ENCODE data around the gene FAM193B. TPM values are rescaled to one million over a fixed set of nuclear protein-coding genes. Genes with fewer than 3 reads are reported as not detected.
A peak's percentile ranks its signal among the peaks of the same experiment; 100 is the strongest.

FAM193B gene
- polyA plus RNA-seq, 1 of the 3 experiments (the other 2 are of a cell fraction) = 48.1 TPM

DNA sequence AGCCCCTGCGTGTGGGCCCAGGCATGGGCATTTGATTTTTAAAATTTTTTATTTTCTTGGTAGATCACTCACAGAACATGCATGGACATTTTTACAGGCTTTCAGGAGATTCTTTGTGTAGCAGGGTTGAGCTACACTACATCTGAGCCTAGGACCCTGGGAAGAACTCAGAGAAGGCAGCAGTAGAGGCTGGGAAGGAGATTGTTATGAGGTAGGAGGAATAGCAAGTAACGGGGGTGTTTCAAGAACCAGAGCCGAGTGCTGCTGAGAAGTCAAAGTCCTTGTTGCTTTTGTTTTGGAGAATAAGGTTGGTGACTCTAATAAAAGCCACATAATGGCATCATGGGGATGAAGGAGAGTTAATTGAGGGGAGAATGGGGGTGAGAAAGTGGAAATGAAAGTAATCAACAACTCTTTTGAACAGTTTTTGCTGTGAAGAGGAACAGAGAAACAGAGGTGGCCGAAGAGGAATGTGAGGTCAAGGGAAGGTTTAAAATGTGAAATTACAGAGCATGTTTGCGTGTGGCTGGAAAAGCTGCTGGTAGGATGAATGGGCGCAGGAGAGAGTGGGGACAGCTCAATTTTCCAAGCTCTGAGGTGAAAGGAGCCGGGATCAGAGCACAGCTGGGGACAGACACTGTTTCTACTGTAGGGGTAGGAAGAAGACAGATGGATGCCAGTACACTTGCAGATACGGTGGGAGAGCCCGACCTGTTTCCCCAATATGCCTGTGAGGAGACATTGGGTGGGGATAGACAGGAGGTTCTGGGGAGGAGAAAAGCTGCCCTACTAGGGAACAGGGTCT is 52.3 kb downstream of the FAM193B start (continued):
- no peak for TF ChIP-seq FOXJ3 (CRISPR knock-in tag; IDR thresholded peaks at IDR 0.05)
- TF ChIP-seq TAF1 (IDR thresholded peaks at IDR 0.05; ENCODE audit: borderline replicate concordance, low read depth, low read length) = no peak
- TF ChIP-seq MXI1 (IDR thresholded peaks at IDR 0.05; ENCODE audit: low read depth, low read length) = no peak
- TF ChIP-seq, protein P1, sequence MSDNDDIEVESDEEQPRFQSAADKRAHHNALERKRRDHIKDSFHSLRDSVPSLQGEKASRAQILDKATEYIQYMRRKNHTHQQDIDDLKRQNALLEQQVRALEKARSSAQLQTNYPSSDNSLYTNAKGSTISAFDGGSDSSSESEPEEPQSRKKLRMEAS (IDR thresholded peaks at IDR 0.05; ENCODE audit: low read depth) = no peak
- TF ChIP-seq RAD21 (IDR thresholded peaks at IDR 0.05; ENCODE audit: low read length) = no peak
- TF ChIP-seq ELF1 (IDR thresholded peaks at IDR 0.05) = no peak
- no peak for TF ChIP-seq TCF12 (IDR thresholded peaks at IDR 0.05)
- no peak for TF ChIP-seq POLR2AphosphoS5 (IDR thresholded peaks at IDR 0.05; ENCODE audit: low read depth, low read length)
- TF ChIP-seq GATA2 (CRISPR knock-in tag; IDR thresholded peaks at IDR 0.05) = no peak
- TF ChIP-seq, protein P2, sequence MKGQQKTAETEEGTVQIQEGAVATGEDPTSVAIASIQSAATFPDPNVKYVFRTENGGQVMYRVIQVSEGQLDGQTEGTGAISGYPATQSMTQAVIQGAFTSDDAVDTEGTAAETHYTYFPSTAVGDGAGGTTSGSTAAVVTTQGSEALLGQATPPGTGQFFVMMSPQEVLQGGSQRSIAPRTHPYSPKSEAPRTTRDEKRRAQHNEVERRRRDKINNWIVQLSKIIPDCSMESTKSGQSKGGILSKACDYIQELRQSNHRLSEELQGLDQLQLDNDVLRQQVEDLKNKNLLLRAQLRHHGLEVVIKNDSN (IDR thresholded peaks at IDR 0.05; ENCODE audit: borderline replicate concordance, low read depth) = no peak
- TF ChIP-seq EP300 (IDR thresholded peaks at IDR 0.05; ENCODE audit: borderline replicate concordance in 1 of 2, low read depth in 1 of 2, low read length in 1 of 2) = no peak

DNA sequence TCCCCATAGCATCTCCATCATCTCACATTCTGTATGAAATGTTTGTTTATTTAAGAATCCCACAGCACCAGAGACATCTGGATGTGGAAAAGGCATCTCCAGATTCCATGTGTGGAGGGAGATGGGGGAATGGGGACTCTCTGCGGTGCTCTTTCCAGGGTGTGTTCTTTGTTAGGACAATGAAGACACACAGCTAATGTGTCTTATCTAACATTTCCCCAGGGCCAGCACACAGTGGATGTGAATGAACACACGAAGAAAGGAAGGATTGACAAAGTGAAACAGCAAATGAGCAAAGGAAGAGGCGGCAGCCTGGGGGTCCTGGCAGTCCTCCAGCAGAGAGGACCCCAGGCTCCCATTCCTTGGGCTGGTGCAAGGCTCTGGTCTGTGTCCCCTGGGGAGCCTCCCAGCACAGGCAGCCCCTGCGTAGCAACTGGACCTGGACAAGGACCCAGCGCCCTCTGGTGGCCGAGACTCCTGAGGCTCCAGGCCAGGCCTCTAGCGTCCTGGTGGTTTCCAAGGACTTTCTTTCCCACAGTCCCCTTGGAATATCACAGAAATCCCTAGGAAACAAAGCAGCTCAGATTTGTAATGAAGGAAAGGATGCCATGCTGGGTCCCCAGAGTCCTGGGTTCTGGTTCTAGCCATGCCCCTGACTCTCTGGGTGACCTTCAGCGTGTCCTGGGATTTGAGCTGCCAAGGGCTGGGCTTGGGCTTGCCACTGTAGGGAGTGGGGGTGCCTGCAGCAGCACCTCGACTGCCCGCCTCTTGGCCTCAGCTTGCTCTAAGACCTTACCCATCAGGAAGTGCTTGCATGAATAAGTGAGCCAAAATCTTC is 53.5 kb downstream of the FAM193B start:
- WGBS (ENCODE audit: low lambda C conversion rate) = 25% methylated on average over 10 of the region's 10 CpGs
- peaks cover 7% of the 10 kb centered on the region; the same call in 1 of the 2 replicates for H4K20me1 ChIP-seq (ENCODE audit: insufficient read depth)
- no peaks in the 10 kb centered on the region for H3K9me3 ChIP-seq
- H3K27me3 ChIP-seq (ENCODE audit: insufficient read depth) = no peaks in the 10 kb centered on the region
- no peak overlapping the region for H3K4me2 ChIP-seq
- no peak overlapping the region for H3K9ac ChIP-seq
- H3K4me3 ChIP-seq (ENCODE audit: low read depth in 2 of 2, low read length in 1 of 2) = no peak overlapping the region; a peak in 1 of 4 replicates
- H3K36me3 ChIP-seq (replicated peaks in 1 of 2; ENCODE audit: control insufficient read depth in 1 of 2, insufficient read depth in 2 of 2, low read length in 1 of 2) = no peaks in the 10 kb centered on the region
- H3F3A ChIP-seq (replicated peaks; ENCODE audit: insufficient read depth) = peaks cover 12% of the 10 kb centered on the region
- H3K27ac ChIP-seq (ENCODE audit: low read depth in 2 of 2, low read length in 1 of 2) = peak overlapping the region; percentile 16 to 83; a peak in 3 of 4 replicates
- DNase-seq = peak; percentile 92
- CTCF ChIA-PET = interaction anchor here (0.6 to 15.9 kb wide), 51 partner anchors 9 to 589 kb away, joined by 3 to 228 read pairs (median 5); partner anchors contain the start of genes DBN1, DDX41, DOK3 and PRR7
- no peaks in the 10 kb centered on the region for H3K9me2 ChIP-seq
- H2AFZ ChIP-seq (ENCODE audit: low read depth) = no peak overlapping the region; the same call in 1 of the 2 replicates
- POLR2A ChIA-PET = interaction anchor here (1.0 to 3.0 kb wide), 4 partner anchors 29 to 110 kb away, joined by 3 to 13 read pairs (median 6); no protein-coding TSS in a partner anchor
- peaks cover 4 to 29% of the 10 kb centered on the region in 2 experiments; a peak in 2 of 4 replicates for H3K4me1 ChIP-seq (ENCODE audit: control insufficient read depth in 1 of 2, insufficient read depth in 2 of 2, low read depth in 1 of 2, low read length in 1 of 2)
- H3K79me2 ChIP-seq (ENCODE audit: insufficient read depth) = peaks cover 12% of the 10 kb centered on the region; the same call in 1 of the 2 replicates
- TF ChIP-seq POLR2AphosphoS5 (IDR thresholded peaks at IDR 0.05; ENCODE audit: low read depth, low read length) (no peak), TEAD4 (IDR thresholded peaks at IDR 0.05; ENCODE audit: borderline replicate concordance, insufficient read depth) (no peak), GATA2 (CRISPR knock-in tag; IDR thresholded peaks at IDR 0.05) (peak; percentile 66), EP300 (IDR thresholded peaks at IDR 0.05; ENCODE audit: borderline replicate concordance in 1 of 2, low read depth in 1 of 2, low read length in 1 of 2) (no peak), RXRA (IDR thresholded peaks at IDR 0.05; ENCODE audit: borderline replicate concordance, low read depth) (no peak), MEF2A (IDR thresholded peaks at IDR 0.05; ENCODE audit: borderline replicate concordance, low read depth) (no peak), TAF1 (IDR thresholded peaks at IDR 0.05; ENCODE audit: borderline replicate concordance, low read depth, low read length) (no peak), YY1 (IDR thresholded peaks at IDR 0.05; ENCODE audit: low read depth) (no peak), SMC3 (IDR thresholded peaks at IDR 0.05; ENCODE audit: low read depth, low read length) (peak; percentile 91), EZH2phosphoT487 (IDR thresholded peaks at IDR 0.05; ENCODE audit: borderline replicate concordance, low read depth) (no peak), RFX5 (IDR thresholded peaks at IDR 0.05; ENCODE audit: low read length) (no peak), ELF1 (IDR thresholded peaks at IDR 0.05) (no peak), FOSL2 (IDR thresholded peaks at IDR 0.05; ENCODE audit: borderline replicate concordance, low read depth) (no peak), JUND (IDR thresholded peaks at IDR 0.05) (no peak), NRF1 (IDR thresholded peaks at IDR 0.05; ENCODE audit: low read depth, low read length) (no peak)
- TF ChIP-seq, protein P3, sequence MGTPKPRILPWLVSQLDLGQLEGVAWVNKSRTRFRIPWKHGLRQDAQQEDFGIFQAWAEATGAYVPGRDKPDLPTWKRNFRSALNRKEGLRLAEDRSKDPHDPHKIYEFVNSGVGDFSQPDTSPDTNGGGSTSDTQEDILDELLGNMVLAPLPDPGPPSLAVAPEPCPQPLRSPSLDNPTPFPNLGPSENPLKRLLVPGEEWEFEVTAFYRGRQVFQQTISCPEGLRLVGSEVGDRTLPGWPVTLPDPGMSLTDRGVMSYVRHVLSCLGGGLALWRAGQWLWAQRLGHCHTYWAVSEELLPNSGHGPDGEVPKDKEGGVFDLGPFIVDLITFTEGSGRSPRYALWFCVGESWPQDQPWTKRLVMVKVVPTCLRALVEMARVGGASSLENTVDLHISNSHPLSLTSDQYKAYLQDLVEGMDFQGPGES (IDR thresholded peaks at IDR 0.05; ENCODE audit: low read depth, low read length) = no peak
- TF ChIP-seq, protein P4, sequence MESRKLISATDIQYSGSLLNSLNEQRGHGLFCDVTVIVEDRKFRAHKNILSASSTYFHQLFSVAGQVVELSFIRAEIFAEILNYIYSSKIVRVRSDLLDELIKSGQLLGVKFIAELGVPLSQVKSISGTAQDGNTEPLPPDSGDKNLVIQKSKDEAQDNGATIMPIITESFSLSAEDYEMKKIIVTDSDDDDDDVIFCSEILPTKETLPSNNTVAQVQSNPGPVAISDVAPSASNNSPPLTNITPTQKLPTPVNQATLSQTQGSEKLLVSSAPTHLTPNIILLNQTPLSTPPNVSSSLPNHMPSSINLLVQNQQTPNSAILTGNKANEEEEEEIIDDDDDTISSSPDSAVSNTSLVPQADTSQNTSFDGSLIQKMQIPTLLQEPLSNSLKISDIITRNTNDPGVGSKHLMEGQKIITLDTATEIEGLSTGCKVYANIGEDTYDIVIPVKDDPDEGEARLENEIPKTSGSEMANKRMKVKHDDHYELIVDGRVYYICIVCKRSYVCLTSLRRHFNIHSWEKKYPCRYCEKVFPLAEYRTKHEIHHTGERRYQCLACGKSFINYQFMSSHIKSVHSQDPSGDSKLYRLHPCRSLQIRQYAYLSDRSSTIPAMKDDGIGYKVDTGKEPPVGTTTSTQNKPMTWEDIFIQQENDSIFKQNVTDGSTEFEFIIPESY (IDR thresholded peaks at IDR 0.05; ENCODE audit: borderline replicate concordance, low read depth) = no peak
- TF ChIP-seq, protein P1 (IDR thresholded peaks at IDR 0.05; ENCODE audit: low read depth) = no peak
